ENCODE data around the gene CPTP. TPM values are rescaled to one million over a fixed set of nuclear protein-coding genes. Genes with fewer than 3 reads are reported as not detected.

Gene CPTP
- total and polyA plus RNA-seq, 2 donors = 6.1 to 17.1 TPM

- Histone ChIP-seq H3K27ac (ENCODE audit: low read depth) (no peak overlapping the region), H3K36me3 (ENCODE audit: insufficient read depth) (peaks cover 5% of the 10 kb centered on the region), H3K4me3 (ENCODE audit: low read depth, low read length) (no peak overlapping the region), H3K4me1 (ENCODE audit: insufficient read depth) (no peaks in the 10 kb centered on the region)
- no peak for DNase-seq (ENCODE audit: extremely low spot score)
- 69% methylated on average over 8 of the region's 8 CpGs for WGBS
Observed at GRCh38 chr1:1326075-1326605, 1.5 kb downstream of the CPTP start.

- no peak overlapping the region for H3K27ac ChIP-seq (ENCODE audit: low read depth)
- peaks cover 5% of the 10 kb centered on the region for H3K36me3 ChIP-seq (ENCODE audit: insufficient read depth)
- 91% methylated on average over 40 of the region's 40 CpGs for WGBS
- no peaks in the 10 kb centered on the region for H3K4me1 ChIP-seq (ENCODE audit: insufficient read depth)
- no peak overlapping the region for H3K4me3 ChIP-seq (ENCODE audit: low read depth, low read length)
- no peak for DNase-seq (ENCODE audit: extremely low spot score)
Observed at GRCh38 chr1:1327291-1327690, 2.7 kb downstream of the CPTP start.

- WGBS = 76% methylated on average over 15 of the region's 15 CpGs
- Histone ChIP-seq H3K27ac (ENCODE audit: low read depth) (no peak overlapping the region), H3K4me1 (ENCODE audit: insufficient read depth) (no peaks in the 10 kb centered on the region)
Observed at GRCh38 chr1:1328254-1328653, 3.7 kb downstream of the CPTP start.

GRCh38 chr1:1329304-1330210, 5.0 kb downstream of the CPTP start:
- Histone ChIP-seq H3K27ac (ENCODE audit: low read depth) (no peak overlapping the region), H3K4me3 (ENCODE audit: low read depth, low read length) (no peak overlapping the region), H3K4me1 (ENCODE audit: insufficient read depth) (no peaks in the 10 kb centered on the region), H3K36me3 (ENCODE audit: insufficient read depth) (peaks cover 5% of the 10 kb centered on the region)
- WGBS = 92% methylated on average over 58 of the region's 58 CpGs
- no peak for DNase-seq (ENCODE audit: extremely low spot score)

More at GRCh38 chr1:1328254-1328653, 3.7 kb downstream of the CPTP start:
- DNase-seq (ENCODE audit: extremely low spot score) = no peak
- Histone ChIP-seq H3K4me3 (ENCODE audit: low read depth, low read length) (no peak overlapping the region), H3K36me3 (ENCODE audit: insufficient read depth) (peaks cover 5% of the 10 kb centered on the region)

- Histone ChIP-seq H3K4me3 (ENCODE audit: low read depth, low read length) (no peak overlapping the region), H3K27ac (ENCODE audit: low read depth) (no peak overlapping the region), H3K4me1 (ENCODE audit: insufficient read depth) (no peaks in the 10 kb centered on the region), H3K36me3 (ENCODE audit: insufficient read depth) (peaks cover 5% of the 10 kb centered on the region)
- WGBS = 53% methylated on average over 15 of the region's 15 CpGs
- DNase-seq (ENCODE audit: extremely low spot score) = no peak
Observed at GRCh38 chr1:1330366-1331067, 5.9 kb downstream of the CPTP start.

GRCh38 chr1:1331068-1331965, 6.7 kb downstream of the CPTP start, which contains the start of gene TAS1R3:
Gene TAS1R3 (plus strand): TSS chr1:1331280. CDS start chr1:1331346, 66 bp downstream.
- Histone ChIP-seq H3K27ac (ENCODE audit: low read depth) (no peak within 1 kb of the TSS), H3K4me3 (ENCODE audit: low read depth, low read length) (no peak within 1 kb of the TSS), H3K4me1 (ENCODE audit: insufficient read depth) (no peaks in the 10 kb centered on the region), H3K36me3 (ENCODE audit: insufficient read depth) (peaks cover 5% of the 10 kb centered on the region)
- 70% methylated on average over 41 of the region's 41 CpGs for WGBS
- no peak for DNase-seq (ENCODE audit: extremely low spot score)

DNA sequence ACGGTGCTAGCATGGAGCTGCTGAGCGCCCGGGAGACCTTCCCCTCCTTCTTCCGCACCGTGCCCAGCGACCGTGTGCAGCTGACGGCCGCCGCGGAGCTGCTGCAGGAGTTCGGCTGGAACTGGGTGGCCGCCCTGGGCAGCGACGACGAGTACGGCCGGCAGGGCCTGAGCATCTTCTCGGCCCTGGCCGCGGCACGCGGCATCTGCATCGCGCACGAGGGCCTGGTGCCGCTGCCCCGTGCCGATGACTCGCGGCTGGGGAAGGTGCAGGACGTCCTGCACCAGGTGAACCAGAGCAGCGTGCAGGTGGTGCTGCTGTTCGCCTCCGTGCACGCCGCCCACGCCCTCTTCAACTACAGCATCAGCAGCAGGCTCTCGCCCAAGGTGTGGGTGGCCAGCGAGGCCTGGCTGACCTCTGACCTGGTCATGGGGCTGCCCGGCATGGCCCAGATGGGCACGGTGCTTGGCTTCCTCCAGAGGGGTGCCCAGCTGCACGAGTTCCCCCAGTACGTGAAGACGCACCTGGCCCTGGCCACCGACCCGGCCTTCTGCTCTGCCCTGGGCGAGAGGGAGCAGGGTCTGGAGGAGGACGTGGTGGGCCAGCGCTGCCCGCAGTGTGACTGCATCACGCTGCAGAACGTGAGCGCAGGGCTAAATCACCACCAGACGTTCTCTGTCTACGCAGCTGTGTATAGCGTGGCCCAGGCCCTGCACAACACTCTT, 7.6 kb downstream of the CPTP start:
- Histone ChIP-seq H3K27ac (ENCODE audit: low read depth) (no peak overlapping the region), H3K36me3 (ENCODE audit: insufficient read depth) (peaks cover 5% of the 10 kb centered on the region), H3K4me3 (ENCODE audit: low read depth, low read length) (no peak overlapping the region), H3K4me1 (ENCODE audit: insufficient read depth) (no peaks in the 10 kb centered on the region)
- DNase-seq (ENCODE audit: extremely low spot score) = no peak
- WGBS = 84% methylated on average over 57 of the region's 57 CpGs

GRCh38 chr1:1332774-1333480, 8.3 kb downstream of the CPTP start:
- 83% methylated on average over 48 of the region's 48 CpGs for WGBS
- DNase-seq (ENCODE audit: extremely low spot score) = no peak
- H3K27ac ChIP-seq (ENCODE audit: low read depth) = no peak overlapping the region
- H3K4me3 ChIP-seq (ENCODE audit: low read depth, low read length) = no peak overlapping the region
- H3K4me1 ChIP-seq (ENCODE audit: insufficient read depth) = no peaks in the 10 kb centered on the region
- peaks cover 3% of the 10 kb centered on the region for H3K36me3 ChIP-seq (ENCODE audit: insufficient read depth)

DNA sequence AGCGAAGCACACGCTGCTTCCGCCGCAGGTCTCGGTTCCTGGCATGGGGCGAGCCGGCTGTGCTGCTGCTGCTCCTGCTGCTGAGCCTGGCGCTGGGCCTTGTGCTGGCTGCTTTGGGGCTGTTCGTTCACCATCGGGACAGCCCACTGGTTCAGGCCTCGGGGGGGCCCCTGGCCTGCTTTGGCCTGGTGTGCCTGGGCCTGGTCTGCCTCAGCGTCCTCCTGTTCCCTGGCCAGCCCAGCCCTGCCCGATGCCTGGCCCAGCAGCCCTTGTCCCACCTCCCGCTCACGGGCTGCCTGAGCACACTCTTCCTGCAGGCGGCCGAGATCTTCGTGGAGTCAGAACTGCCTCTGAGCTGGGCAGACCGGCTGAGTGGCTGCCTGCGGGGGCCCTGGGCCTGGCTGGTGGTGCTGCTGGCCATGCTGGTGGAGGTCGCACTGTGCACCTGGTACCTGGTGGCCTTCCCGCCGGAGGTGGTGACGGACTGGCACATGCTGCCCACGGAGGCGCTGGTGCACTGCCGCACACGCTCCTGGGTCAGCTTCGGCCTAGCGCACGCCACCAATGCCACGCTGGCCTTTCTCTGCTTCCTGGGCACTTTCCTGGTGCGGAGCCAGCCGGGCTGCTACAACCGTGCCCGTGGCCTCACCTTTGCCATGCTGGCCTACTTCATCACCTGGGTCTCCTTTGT, 9.1 kb downstream of the CPTP start:
- no peaks in the 10 kb centered on the region for H3K36me3 ChIP-seq (ENCODE audit: insufficient read depth)
- no peaks in the 10 kb centered on the region for H3K4me1 ChIP-seq (ENCODE audit: insufficient read depth)
- DNase-seq (ENCODE audit: extremely low spot score) = no peak
- 85% methylated on average over 36 of the region's 36 CpGs for WGBS
- H3K4me3 ChIP-seq (ENCODE audit: low read depth, low read length) = no peak overlapping the region
- no peak overlapping the region for H3K27ac ChIP-seq (ENCODE audit: low read depth)

- H3K4me3 ChIP-seq (ENCODE audit: low read depth, low read length) = no peak overlapping the region
- DNase-seq (ENCODE audit: extremely low spot score) = no peak
- H3K4me1 ChIP-seq (ENCODE audit: insufficient read depth) = no peaks in the 10 kb centered on the region
- 54% methylated on average over 11 of the region's 11 CpGs for WGBS
- no peak overlapping the region for H3K27ac ChIP-seq (ENCODE audit: low read depth)
- H3K36me3 ChIP-seq (ENCODE audit: insufficient read depth) = peaks cover 2% of the 10 kb centered on the region
Observed at GRCh38 chr1:1334835-1335234, 10.2 kb downstream of the CPTP start.

DNA sequence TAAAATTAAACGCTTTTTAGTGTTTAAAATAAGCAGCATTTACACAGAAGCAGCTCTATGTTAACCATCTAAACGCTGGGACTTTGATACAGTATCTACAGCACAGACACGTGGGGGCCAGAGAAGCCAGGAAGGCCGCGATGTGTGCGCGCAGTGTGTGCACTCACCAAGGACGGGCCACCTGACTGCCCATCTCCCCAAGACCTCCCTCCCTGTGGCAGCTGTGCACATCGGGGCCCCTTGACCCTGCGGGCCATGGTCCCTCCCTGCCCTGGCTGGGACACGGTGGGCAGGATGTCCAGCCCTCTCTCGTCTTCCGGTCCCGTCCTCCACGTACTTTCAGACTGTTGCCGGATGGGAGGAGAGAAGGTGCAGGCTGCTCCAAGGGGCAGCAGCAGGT, 10.7 kb downstream of the CPTP start:
- Histone ChIP-seq H3K27ac (ENCODE audit: low read depth) (no peak overlapping the region), H3K4me1 (ENCODE audit: insufficient read depth) (no peaks in the 10 kb centered on the region), H3K36me3 (ENCODE audit: insufficient read depth) (peaks cover 2% of the 10 kb centered on the region), H3K4me3 (ENCODE audit: low read depth, low read length) (no peak overlapping the region)
- no peak for DNase-seq (ENCODE audit: extremely low spot score)
- WGBS = 70% methylated on average over 16 of the region's 16 CpGs

DNA sequence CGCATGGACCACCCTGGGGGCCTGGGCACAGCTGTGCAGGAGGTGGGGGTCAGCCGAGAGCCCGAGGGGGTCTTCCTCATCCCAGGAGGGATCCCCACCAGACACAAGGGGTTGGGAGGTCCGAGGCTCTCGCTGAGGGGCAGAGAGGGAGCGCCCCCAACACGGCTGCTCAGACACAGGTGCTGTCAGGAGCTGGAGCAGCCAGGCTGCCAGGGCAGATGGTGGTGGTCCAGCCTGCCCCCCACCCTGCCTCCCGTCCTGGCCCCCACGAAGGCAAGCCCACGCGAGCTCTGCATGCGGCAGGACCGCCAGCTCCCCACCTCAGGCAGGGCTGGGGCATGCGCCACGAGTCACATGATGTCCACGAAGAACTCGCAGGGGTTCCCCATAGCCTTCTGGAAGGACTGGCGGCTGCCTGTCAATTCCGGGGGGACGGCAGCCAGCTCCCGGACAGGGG, 11.2 kb downstream of the CPTP start:
- H3K4me1 ChIP-seq (ENCODE audit: insufficient read depth) = no peaks in the 10 kb centered on the region
- no peak overlapping the region for H3K27ac ChIP-seq (ENCODE audit: low read depth)
- peaks cover 2% of the 10 kb centered on the region for H3K36me3 ChIP-seq (ENCODE audit: insufficient read depth)
- no peak overlapping the region for H3K4me3 ChIP-seq (ENCODE audit: low read depth, low read length)
- no peak for DNase-seq (ENCODE audit: extremely low spot score)
- WGBS = 86% methylated on average over 21 of the region's 21 CpGs

All from urinary bladder (tissue), 4 donors.